ENCODE data around the gene PACSIN2. TPM values are rescaled to one million over a fixed set of nuclear protein-coding genes. Genes with fewer than 3 reads are reported as not detected.

Gene PACSIN2
- total RNA-seq, 1 experiment from 2014 or later: 70.5 TPM

GRCh38 chr22:42904050-42904449 lies 110.9 kb downstream of the PACSIN2 start:
- Mint-ChIP-seq H3K9me3 (no peaks in the 10 kb centered on the region), H3K4me1 (peaks cover 10% of the 10 kb centered on the region), H3K4me3 (no peak overlapping the region), H3K27ac (peak overlapping the region; percentile 18), H3K27me3 (ENCODE audit: low read depth) (no peaks in the 10 kb centered on the region), H3K36me3 (no peaks in the 10 kb centered on the region)
- no peak for TF ChIP-seq SOX15 (CRISPR knock-in tag; IDR thresholded peaks at IDR 0.05)
- TF ChIP-seq ZNF396 (CRISPR knock-in tag; IDR thresholded peaks at IDR 0.05; ENCODE audit: borderline replicate concordance): no peak
- no peak for TF ChIP-seq OVOL2 (CRISPR knock-in tag; IDR thresholded peaks at IDR 0.05; ENCODE audit: borderline replicate concordance)
- no peak for TF ChIP-seq CREM (CRISPR knock-in tag; IDR thresholded peaks at IDR 0.05)
- TF ChIP-seq, protein P1, sequence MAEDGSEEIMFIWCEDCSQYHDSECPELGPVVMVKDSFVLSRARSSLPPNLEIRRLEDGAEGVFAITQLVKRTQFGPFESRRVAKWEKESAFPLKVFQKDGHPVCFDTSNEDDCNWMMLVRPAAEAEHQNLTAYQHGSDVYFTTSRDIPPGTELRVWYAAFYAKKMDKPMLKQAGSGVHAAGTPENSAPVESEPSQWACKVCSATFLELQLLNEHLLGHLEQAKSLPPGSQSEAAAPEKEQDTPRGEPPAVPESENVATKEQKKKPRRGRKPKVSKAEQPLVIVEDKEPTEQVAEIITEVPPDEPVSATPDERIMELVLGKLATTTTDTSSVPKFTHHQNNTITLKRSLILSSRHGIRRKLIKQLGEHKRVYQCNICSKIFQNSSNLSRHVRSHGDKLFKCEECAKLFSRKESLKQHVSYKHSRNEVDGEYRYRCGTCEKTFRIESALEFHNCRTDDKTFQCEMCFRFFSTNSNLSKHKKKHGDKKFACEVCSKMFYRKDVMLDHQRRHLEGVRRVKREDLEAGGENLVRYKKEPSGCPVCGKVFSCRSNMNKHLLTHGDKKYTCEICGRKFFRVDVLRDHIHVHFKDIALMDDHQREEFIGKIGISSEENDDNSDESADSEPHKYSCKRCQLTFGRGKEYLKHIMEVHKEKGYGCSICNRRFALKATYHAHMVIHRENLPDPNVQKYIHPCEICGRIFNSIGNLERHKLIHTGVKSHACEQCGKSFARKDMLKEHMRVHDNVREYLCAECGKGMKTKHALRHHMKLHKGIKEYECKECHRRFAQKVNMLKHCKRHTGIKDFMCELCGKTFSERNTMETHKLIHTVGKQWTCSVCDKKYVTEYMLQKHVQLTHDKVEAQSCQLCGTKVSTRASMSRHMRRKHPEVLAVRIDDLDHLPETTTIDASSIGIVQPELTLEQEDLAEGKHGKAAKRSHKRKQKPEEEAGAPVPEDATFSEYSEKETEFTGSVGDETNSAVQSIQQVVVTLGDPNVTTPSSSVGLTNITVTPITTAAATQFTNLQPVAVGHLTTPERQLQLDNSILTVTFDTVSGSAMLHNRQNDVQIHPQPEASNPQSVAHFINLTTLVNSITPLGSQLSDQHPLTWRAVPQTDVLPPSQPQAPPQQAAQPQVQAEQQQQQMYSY (CRISPR knock-in tag; IDR thresholded peaks at IDR 0.05): no peak
- TF ChIP-seq ZNF121 (CRISPR knock-in tag; IDR thresholded peaks at IDR 0.05): no peak
- TF ChIP-seq ZNF263 (CRISPR knock-in tag; IDR thresholded peaks at IDR 0.05; ENCODE audit: low read depth): no peak
- no peak for TF ChIP-seq ZNF532 (CRISPR knock-in tag; IDR thresholded peaks at IDR 0.05; ENCODE audit: borderline replicate concordance)
- TF ChIP-seq, protein P2, sequence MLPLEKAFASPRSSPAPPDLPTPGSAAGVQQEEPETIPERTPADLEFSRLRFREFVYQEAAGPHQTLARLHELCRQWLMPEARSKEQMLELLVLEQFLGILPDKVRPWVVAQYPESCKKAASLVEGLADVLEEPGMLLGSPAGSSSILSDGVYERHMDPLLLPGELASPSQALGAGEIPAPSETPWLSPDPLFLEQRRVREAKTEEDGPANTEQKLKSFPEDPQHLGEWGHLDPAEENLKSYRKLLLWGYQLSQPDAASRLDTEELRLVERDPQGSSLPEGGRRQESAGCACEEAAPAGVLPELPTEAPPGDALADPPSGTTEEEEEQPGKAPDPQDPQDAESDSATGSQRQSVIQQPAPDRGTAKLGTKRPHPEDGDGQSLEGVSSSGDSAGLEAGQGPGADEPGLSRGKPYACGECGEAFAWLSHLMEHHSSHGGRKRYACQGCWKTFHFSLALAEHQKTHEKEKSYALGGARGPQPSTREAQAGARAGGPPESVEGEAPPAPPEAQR (CRISPR knock-in tag; IDR thresholded peaks at IDR 0.05): no peak
- TF ChIP-seq ZNF671 (CRISPR knock-in tag; IDR thresholded peaks at IDR 0.05): no peak
- DNase-seq (ENCODE audit: low spot score) (no peak), ATAC-seq (no peak)
- ChIA-PET POLR2A (interaction anchor here (0.6 kb wide), 1 partner anchor 79 kb away, joined by 3 read pairs; no protein-coding TSS in a partner anchor), CTCF (interaction anchor here (0.7 to 3.0 kb wide), 8 partner anchors 13 to 156 kb away, joined by 3 to 26 read pairs (median 4); partner anchors contain the start of gene PACSIN2)

GRCh38 chr22:42902875-42903510 lies 112.0 kb downstream of the PACSIN2 start:
- Mint-ChIP-seq H3K4me1 (peaks cover 19% of the 10 kb centered on the region), H3K27ac (peak overlapping the region; percentile 73), H3K36me3 (no peaks in the 10 kb centered on the region), H3K4me3 (no peak overlapping the region), H3K9me3 (no peaks in the 10 kb centered on the region), H3K27me3 (ENCODE audit: low read depth) (no peaks in the 10 kb centered on the region)
- TF ChIP-seq, protein P3, sequence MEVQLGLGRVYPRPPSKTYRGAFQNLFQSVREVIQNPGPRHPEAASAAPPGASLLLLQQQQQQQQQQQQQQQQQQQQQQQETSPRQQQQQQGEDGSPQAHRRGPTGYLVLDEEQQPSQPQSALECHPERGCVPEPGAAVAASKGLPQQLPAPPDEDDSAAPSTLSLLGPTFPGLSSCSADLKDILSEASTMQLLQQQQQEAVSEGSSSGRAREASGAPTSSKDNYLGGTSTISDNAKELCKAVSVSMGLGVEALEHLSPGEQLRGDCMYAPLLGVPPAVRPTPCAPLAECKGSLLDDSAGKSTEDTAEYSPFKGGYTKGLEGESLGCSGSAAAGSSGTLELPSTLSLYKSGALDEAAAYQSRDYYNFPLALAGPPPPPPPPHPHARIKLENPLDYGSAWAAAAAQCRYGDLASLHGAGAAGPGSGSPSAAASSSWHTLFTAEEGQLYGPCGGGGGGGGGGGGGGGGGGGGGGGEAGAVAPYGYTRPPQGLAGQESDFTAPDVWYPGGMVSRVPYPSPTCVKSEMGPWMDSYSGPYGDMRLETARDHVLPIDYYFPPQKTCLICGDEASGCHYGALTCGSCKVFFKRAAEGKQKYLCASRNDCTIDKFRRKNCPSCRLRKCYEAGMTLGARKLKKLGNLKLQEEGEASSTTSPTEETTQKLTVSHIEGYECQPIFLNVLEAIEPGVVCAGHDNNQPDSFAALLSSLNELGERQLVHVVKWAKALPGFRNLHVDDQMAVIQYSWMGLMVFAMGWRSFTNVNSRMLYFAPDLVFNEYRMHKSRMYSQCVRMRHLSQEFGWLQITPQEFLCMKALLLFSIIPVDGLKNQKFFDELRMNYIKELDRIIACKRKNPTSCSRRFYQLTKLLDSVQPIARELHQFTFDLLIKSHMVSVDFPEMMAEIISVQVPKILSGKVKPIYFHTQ (CRISPR knock-in tag; IDR thresholded peaks at IDR 0.05): no peak
- TF ChIP-seq SOX15 (CRISPR knock-in tag; IDR thresholded peaks at IDR 0.05): no peak
- no peak for TF ChIP-seq ZBTB21 (CRISPR knock-in tag; IDR thresholded peaks at IDR 0.05; ENCODE audit: borderline replicate concordance)
- no peak for TF ChIP-seq USF2 (CRISPR knock-in tag; IDR thresholded peaks at IDR 0.05)
- no peak for TF ChIP-seq JAZF1 (CRISPR knock-in tag; IDR thresholded peaks at IDR 0.05)
- no peak for TF ChIP-seq ZNF423 (CRISPR knock-in tag; IDR thresholded peaks at IDR 0.05)
- no peak for TF ChIP-seq GABPB1 (CRISPR knock-in tag; IDR thresholded peaks at IDR 0.05)
- TF ChIP-seq FOXK1 (CRISPR knock-in tag; IDR thresholded peaks at IDR 0.05): no peak
- ATAC-seq: peak; percentile 54
- CTCF ChIA-PET: interaction anchor here (0.6 to 3.0 kb wide), 20 partner anchors 8 to 1366 kb away, joined by 3 to 26 read pairs (median 5); no protein-coding TSS in a partner anchor
- peak; percentile 30 for DNase-seq (ENCODE audit: low spot score)
- POLR2A ChIA-PET: no interaction called here
